LNCaP clone FGC (cell line): ENCODE measurements around the gene PPA2.
A peak's percentile ranks its signal among the peaks of the same experiment; 100 is the strongest.

Source experiments
- DNase-seq: peaks from one replicate; pipeline ENCODE4 v3.0.0-alpha.2; 2011; ENCODE audit warnings: low read depth
- H3K4me3 ChIP-seq: 2 replicates; pipeline ENCODE4 v1.5.1; 2011; ENCODE audit warnings: mild to moderate bottlenecking, low read depth, low read length, control low read depth
- TF ChIP-seq, protein P1 (sequence below): IDR thresholded peaks from 2 replicates; pipeline ENCODE4 v1.5.1; 2012; ENCODE audit warnings: mild to moderate bottlenecking; ENCODE audit not compliant: control insufficient read depth, insufficient read depth; ENCODE audit errors: extremely low read depth

The PPA2 gene

GRCh38 chr4:105503484-105503883 lies 29.6 kb upstream of the PPA2 start:
- TF ChIP-seq, protein P1, sequence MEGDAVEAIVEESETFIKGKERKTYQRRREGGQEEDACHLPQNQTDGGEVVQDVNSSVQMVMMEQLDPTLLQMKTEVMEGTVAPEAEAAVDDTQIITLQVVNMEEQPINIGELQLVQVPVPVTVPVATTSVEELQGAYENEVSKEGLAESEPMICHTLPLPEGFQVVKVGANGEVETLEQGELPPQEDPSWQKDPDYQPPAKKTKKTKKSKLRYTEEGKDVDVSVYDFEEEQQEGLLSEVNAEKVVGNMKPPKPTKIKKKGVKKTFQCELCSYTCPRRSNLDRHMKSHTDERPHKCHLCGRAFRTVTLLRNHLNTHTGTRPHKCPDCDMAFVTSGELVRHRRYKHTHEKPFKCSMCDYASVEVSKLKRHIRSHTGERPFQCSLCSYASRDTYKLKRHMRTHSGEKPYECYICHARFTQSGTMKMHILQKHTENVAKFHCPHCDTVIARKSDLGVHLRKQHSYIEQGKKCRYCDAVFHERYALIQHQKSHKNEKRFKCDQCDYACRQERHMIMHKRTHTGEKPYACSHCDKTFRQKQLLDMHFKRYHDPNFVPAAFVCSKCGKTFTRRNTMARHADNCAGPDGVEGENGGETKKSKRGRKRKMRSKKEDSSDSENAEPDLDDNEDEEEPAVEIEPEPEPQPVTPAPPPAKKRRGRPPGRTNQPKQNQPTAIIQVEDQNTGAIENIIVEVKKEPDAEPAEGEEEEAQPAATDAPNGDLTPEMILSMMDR, result no peak
- DNase-seq, result no peak
- H3K4me3 ChIP-seq, result no peak overlapping the region

GRCh38 chr4:105496899-105497298 lies 23.0 kb upstream of the PPA2 start:
- no peak for DNase-seq
- TF ChIP-seq, protein P1, result peak; percentile 60
- H3K4me3 ChIP-seq, result no peak overlapping the region

DNA sequence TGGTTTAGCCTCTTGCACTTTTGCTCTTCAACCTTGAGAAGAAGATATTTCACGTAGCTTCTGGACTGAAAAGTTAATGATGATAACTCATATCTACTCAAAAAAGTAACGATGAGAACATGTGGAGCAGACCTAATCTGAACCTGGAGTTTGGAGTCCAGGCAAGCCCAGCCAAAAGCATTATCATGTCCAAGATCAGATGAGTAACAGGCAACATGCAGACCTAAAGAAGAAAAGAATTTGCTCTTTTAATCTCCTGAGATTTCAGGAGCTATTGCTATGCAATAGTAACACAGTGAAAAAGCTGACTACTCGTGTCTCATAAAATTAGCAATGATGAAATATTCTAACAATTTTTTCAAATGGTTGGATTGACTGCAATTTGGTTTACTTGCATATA lies 21.8 kb upstream of the PPA2 start:
- TF ChIP-seq, protein P1, result no peak
- no peak overlapping the region for H3K4me3 ChIP-seq
- DNase-seq, result no peak

GRCh38 chr4:105490523-105490922 lies 16.7 kb upstream of the PPA2 start:
- TF ChIP-seq, protein P1, result no peak
- no peak for DNase-seq

GRCh38 chr4:105483840-105484239 lies 10.0 kb upstream of the PPA2 start:
- no peak for DNase-seq
- TF ChIP-seq, protein P1, result no peak
- no peak overlapping the region for H3K4me3 ChIP-seq

More at GRCh38 chr4:105490523-105490922, 16.7 kb upstream of the PPA2 start:
- no peak overlapping the region for H3K4me3 ChIP-seq

GRCh38 chr4:105474099-105474518 lies 247 bp upstream of the PPA2 start:
- peak; percentile 52 for DNase-seq
- TF ChIP-seq, protein P1, result peak; percentile 96
- peak overlapping the region; percentile 94 for H3K4me3 ChIP-seq

- peak overlapping the region; percentile 94 for H3K4me3 ChIP-seq
- TF ChIP-seq, protein P1, result no peak
- DNase-seq, result no peak
Measured at GRCh38 chr4:105472871-105473323, 965 bp downstream of the PPA2 start.
